OCI-LY7 (cell line): ENCODE data around the gene CRK. TPM values are rescaled to one million over a fixed set of nuclear protein-coding genes. Genes with fewer than 3 reads are reported as not detected.

Experiments used
- Bru-seq: library from RNA; stranded (reverse); fragments of 400-500 nt; gene quantifications from one replicate; lab custom pipeline; 2021; lab: Mats Ljungman, UMichigan
- BruChase-seq, 2 experiments: library from RNA; stranded (reverse); fragments of 400-500 nt; gene quantifications; one replicate each; lab custom pipeline; 2021; lab: Mats Ljungman, UMichigan
- BruUV-seq: library from RNA; stranded (reverse); fragments of 400-500 nt; replicated peaks from 2 replicates; lab custom pipeline; 2021; lab: Mats Ljungman, UMichigan
- CTCF ChIA-PET: fragments of 300-600 bp; sonication (Branson Sonifier 250); formaldehyde crosslinking; loops from one replicate; lab custom pipeline; 2022; ENCODE audit warnings: antibody characterized with exemption; ENCODE audit not compliant: unreplicated experiment; lab: Charles Lee
- POLR2A ChIA-PET: fragments of 300-600 bp; sonication (Branson Sonifier 250); formaldehyde crosslinking; loops from one replicate; lab custom pipeline; 2022; ENCODE audit warnings: antibody characterized with exemption; lab: Charles Lee
- DNase-seq: peaks from one replicate; pipeline ENCODE4 v3.0.0-alpha.2; 2015; ENCODE audit warnings: low spot score
- H2AFZ ChIP-seq: fragments of 200-600 bp; sonication (generic), shearing (Covaris generic); 2 replicates; pipeline ENCODE4 v1.6.1; 2014; ENCODE audit warnings: mild to moderate bottlenecking, antibody characterized with exemption, low read length, moderate library complexity
- H3K27ac ChIP-seq: fragments of 200-600 bp; sonication (generic); 2 replicates; pipeline ENCODE4 v1.5.1; 2014; ENCODE audit warnings: mixed run types, low read depth, mild to moderate bottlenecking, moderate library complexity, low read length, inconsistent platforms; ENCODE audit not compliant: poor library complexity, severe bottlenecking
- H3K36me3 ChIP-seq: fragments of 200-600 bp; sonication (generic); 2 replicates; pipeline ENCODE4 v1.6.1; 2014; ENCODE audit warnings: mild to moderate bottlenecking, antibody characterized with exemption, low read length, moderate library complexity, mixed read lengths; ENCODE audit not compliant: insufficient read depth
- H3K4me1 ChIP-seq: fragments of 200-600 bp; sonication (generic); 2 replicates; pipeline ENCODE4 v1.5.1; 2014; ENCODE audit warnings: mild to moderate bottlenecking, low read length; ENCODE audit not compliant: insufficient read depth, poor library complexity, severe bottlenecking
- H3K4me2 ChIP-seq: fragments of 200-600 bp; sonication (generic); 2 replicates; pipeline ENCODE4 v1.6.1; 2014; ENCODE audit warnings: mild to moderate bottlenecking, low read length
- H3K4me3 ChIP-seq: fragments of 200-600 bp; sonication (generic); 2 replicates; pipeline ENCODE4 v1.5.1; 2014; ENCODE audit warnings: mild to moderate bottlenecking, low read depth, low read length; ENCODE audit not compliant: poor library complexity, severe bottlenecking
- H3K79me2 ChIP-seq: fragments of 200-600 bp; sonication (generic); 2 replicates; pipeline ENCODE4 v1.6.1; 2016; ENCODE audit warnings: low read depth, mild to moderate bottlenecking, low read length, moderate library complexity, mixed read lengths; ENCODE audit not compliant: insufficient read depth
- H3K9me2 ChIP-seq: fragments of 200-600 bp; sonication (generic); 2 replicates; pipeline ENCODE4 v1.6.1; 2016; ENCODE audit warnings: mild to moderate bottlenecking, low read length, mixed read lengths; ENCODE audit not compliant: insufficient read depth
- H3K9me3 ChIP-seq: fragments of 200-600 bp; sonication (generic); 2 replicates; pipeline ENCODE4 v1.6.1; 2014; ENCODE audit warnings: mild to moderate bottlenecking, mixed run types, low read length, mixed read lengths
- H4K20me1 ChIP-seq: fragments of 200-600 bp; sonication (generic); 2 replicates; pipeline ENCODE4 v1.6.1; 2014; ENCODE audit warnings: mild to moderate bottlenecking, antibody characterized with exemption, low read length, moderate library complexity, mixed read lengths; ENCODE audit not compliant: insufficient read depth
- EZH2phosphoT487 ChIP-seq: fragments of 200-600 bp; sonication (generic); IDR thresholded peaks from 2 replicates; pipeline ENCODE4 v1.6.1; 2018; ENCODE audit warnings: low read depth, borderline replicate concordance, mild to moderate bottlenecking, mixed run types, antibody characterized with exemption, low read length, moderate library complexity, mixed read lengths
- intact Hi-C: fragments of 100-400 bp; cut with micrococcal nuclease; formaldehyde crosslinking; loops from one replicate; pipeline ENCODE4 v1.10.0; 2022; ENCODE audit not compliant: unreplicated experiment
- long read RNA-seq: library from polyadenylated mRNA; stranded (forward); transcript quantifications from one replicate; pipeline ENCODE4 v2.0.0, GENCODE V29; 2022
- total RNA-seq, 2 experiments: library from RNA; depleted of rRNA in 1 of 2; stranded (reverse); fragments of >200 nt in 1 of 2; shearing (Covaris generic) in 1 of 2; gene quantifications; 2 replicates each; pipeline ENCODE4 v1.2.3, GENCODE V29; 2014 to 2022
- TF ChIP-seq, protein P1 (sequence below): fragments of 200-600 bp; sonication (generic); conservative IDR thresholded peaks from 2 replicates; pipeline ENCODE4 v1.5.1; 2014; ENCODE audit warnings: mild to moderate bottlenecking, antibody characterized with exemption, low read length, moderate library complexity, mixed read lengths

CRK gene
- total RNA-seq (2014; rRNA removed; shearing (Covaris generic)) = 30.5 and 32.0 TPM in 2 replicates
- total RNA-seq (2022) = 30.4 TPM in 2 replicates
- percentile 71 among the genes with signal in this experiment for Bru-seq, nascent RNA
- BruChase-seq, experiment 1, labeled RNA remaining after a 6-hour chase = percentile 83 among the genes with signal in this experiment
- BruChase-seq, experiment 2, labeled RNA remaining after a 2-hour chase = percentile 89 among the genes with signal in this experiment
- long read RNA-seq, transcript CRK-202 (3 exons, 3,675 nt) = major isoform, 31 of 78 reads
- long read RNA-seq, transcript CRK-201 (3 exons, 3,880 nt) = minor isoform, 28 of 78 reads
- long read RNA-seq, partial matches to known transcripts = 9 of 78 reads
- long read RNA-seq, other reads (novel, unspliced or antisense) = 10 of 78 reads

DNA sequence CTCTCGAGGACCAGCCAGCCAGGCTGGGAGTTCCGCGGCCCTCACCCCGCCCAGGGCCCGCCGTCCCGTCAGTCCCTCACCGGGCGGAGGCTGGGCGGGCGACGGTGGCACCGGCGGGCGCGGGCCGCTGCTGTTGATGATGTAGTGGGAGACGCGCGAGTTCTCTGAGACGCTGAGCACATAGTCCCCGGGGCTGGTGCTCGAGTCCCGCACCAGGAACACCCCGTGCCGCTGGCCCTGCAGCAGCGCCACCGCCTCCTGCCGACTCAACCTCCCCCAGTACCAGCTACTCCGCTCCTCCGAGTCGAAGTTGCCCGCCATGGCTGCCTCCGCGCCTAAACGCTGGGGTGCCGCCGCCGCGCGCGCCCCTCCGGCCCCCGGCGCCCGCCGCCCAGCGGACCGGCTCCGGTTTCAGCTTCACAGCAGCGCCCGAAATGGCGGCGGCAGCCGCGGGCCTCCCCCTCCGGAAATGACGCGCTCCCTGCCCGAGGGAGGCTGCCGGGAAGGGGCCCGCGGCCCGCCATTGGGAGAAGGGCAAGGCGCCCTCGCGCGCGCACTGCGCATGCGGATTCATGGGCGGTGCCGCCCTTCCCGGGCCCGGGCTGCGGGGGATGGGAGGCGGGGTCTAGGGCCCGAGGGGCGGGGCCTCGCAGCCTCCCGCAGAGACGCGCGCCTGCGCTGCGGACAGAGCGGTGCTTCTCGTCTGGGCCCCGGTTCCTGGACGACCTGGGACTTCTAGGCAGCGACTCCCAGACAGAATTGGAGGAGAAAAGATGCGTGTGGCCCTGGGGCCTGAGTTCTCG is at the start of gene CRK:
CRK (minus strand) TSS at position 436 of the 803 bp plus-strand sequence; CDS start at position 321, 115 bp downstream.
- Histone ChIP-seq H3K4me2 (peak within 1 kb of the TSS; percentile 98), H4K20me1 (peaks cover 21% of the 10 kb centered on the region), H3K79me2 (peaks cover 50% of the 10 kb centered on the region), H3K36me3 (peaks cover 32% of the 10 kb centered on the region), H3K9me2 (no peaks in the 10 kb centered on the region), H3K9me3 (no peaks in the 10 kb centered on the region), H2AFZ (peak within 1 kb of the TSS; percentile 74; the same call in 1 of the 2 replicates), H3K4me3 (peak within 1 kb of the TSS; percentile 99), H3K4me1 (peaks cover 21% of the 10 kb centered on the region), H3K27ac (peak within 1 kb of the TSS; percentile 69)
- intact Hi-C loops = loop anchor here (1.0 kb wide), 2 partner anchors 60 to 91 kb away; partner anchors contain the start of gene INPP5K
- ChIA-PET CTCF (no interaction called here), POLR2A (no interaction called here)
- DNase-seq = peak; percentile 98
- no peak for TF ChIP-seq EZH2phosphoT487
- TF ChIP-seq, protein P1, sequence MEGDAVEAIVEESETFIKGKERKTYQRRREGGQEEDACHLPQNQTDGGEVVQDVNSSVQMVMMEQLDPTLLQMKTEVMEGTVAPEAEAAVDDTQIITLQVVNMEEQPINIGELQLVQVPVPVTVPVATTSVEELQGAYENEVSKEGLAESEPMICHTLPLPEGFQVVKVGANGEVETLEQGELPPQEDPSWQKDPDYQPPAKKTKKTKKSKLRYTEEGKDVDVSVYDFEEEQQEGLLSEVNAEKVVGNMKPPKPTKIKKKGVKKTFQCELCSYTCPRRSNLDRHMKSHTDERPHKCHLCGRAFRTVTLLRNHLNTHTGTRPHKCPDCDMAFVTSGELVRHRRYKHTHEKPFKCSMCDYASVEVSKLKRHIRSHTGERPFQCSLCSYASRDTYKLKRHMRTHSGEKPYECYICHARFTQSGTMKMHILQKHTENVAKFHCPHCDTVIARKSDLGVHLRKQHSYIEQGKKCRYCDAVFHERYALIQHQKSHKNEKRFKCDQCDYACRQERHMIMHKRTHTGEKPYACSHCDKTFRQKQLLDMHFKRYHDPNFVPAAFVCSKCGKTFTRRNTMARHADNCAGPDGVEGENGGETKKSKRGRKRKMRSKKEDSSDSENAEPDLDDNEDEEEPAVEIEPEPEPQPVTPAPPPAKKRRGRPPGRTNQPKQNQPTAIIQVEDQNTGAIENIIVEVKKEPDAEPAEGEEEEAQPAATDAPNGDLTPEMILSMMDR = no peak
- BruUV-seq = no TSS peak

DNA sequence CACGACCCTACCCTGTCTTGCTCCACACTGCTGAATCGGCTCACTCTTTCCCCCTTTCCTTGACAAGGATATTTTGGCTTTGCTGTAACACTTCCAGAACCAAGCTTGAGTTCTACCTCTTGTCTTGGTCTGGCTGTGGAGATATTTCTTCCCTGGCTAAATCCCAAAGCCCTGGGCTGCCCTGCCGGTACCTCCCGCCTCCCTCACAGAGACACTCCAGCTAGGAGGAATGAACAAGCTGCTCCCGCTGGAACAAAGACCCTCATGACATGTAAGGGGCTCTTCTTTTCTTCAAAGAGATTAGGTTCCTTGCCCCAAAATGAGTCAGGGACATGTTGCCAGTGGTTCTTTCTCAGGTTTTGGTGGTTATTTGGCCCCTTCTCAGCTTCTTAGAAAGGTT is 49.6 kb upstream of the CRK start:
- no peak overlapping the region for H2AFZ ChIP-seq
- no peaks in the 10 kb centered on the region for H3K4me1 ChIP-seq
- no peaks in the 10 kb centered on the region for H3K79me2 ChIP-seq
- TF ChIP-seq, protein P1 = no peak
- TF ChIP-seq EZH2phosphoT487 = no peak
- no peak overlapping the region for H3K4me3 ChIP-seq
- no peaks in the 10 kb centered on the region for H3K9me2 ChIP-seq
- intact Hi-C loops = no loop called here
- ChIA-PET CTCF (no interaction called here), POLR2A (interaction anchor here (1.2 kb wide), 1 partner anchor 11 kb away, joined by 3 read pairs; no protein-coding TSS in a partner anchor)
- H4K20me1 ChIP-seq = no peaks in the 10 kb centered on the region
- no peak overlapping the region for H3K4me2 ChIP-seq
- no peak overlapping the region for H3K27ac ChIP-seq
- 0 out of 2 replicates have a peak, but pooled peaks cover 3% of the 10 kb centered on the region for H3K36me3 ChIP-seq
- no TSS peak for BruUV-seq
- no peak for DNase-seq
- H3K9me3 ChIP-seq = no peaks in the 10 kb centered on the region
